HG02973 (cell line): ENCODE data around the gene MACROD1.

Source experiments
- ATAC-seq: cut with Tn5 transposase; IDR thresholded peaks from one replicate; pipeline ENCODE4 v1.9.1; 2021; ENCODE audit warnings: moderate library complexity; ENCODE audit not compliant: unreplicated experiment

MACROD1 gene

GRCh38 chr11:64094463-64095260 lies 71.3 kb downstream of the MACROD1 start:
- ATAC-seq: no peak

- no peak for ATAC-seq
Measured at GRCh38 chr11:64093233-64094039, 72.5 kb downstream of the MACROD1 start.

GRCh38 chr11:64092761-64093136 lies 73.2 kb downstream of the MACROD1 start:
- ATAC-seq: no peak

GRCh38 chr11:64092111-64092760 lies 73.7 kb downstream of the MACROD1 start:
- ATAC-seq: no peak

GRCh38 chr11:64090806-64091516 lies 75.0 kb downstream of the MACROD1 start:
- no peak for ATAC-seq

GRCh38 chr11:64089915-64090805 lies 75.8 kb downstream of the MACROD1 start:
- no peak for ATAC-seq

GRCh38 chr11:64089493-64089892 lies 76.4 kb downstream of the MACROD1 start:
- no peak for ATAC-seq

GRCh38 chr11:64089027-64089360 lies 76.9 kb downstream of the MACROD1 start:
- ATAC-seq: no peak

- ATAC-seq: no peak
Measured at GRCh38 chr11:64088162-64089026, 77.5 kb downstream of the MACROD1 start.

- ATAC-seq: no peak
Measured at GRCh38 chr11:64086258-64087123, 79.4 kb downstream of the MACROD1 start.

- no peak for ATAC-seq
Measured at GRCh38 chr11:64085906-64086257, 80.0 kb downstream of the MACROD1 start.

GRCh38 chr11:64084951-64085710 lies 80.8 kb downstream of the MACROD1 start:
- ATAC-seq: no peak

- ATAC-seq: no peak
Measured at GRCh38 chr11:64084146-64084950, 81.6 kb downstream of the MACROD1 start.

GRCh38 chr11:64083398-64084080 lies 82.4 kb downstream of the MACROD1 start:
- ATAC-seq: no peak

- ATAC-seq: no peak
Measured at GRCh38 chr11:64081745-64082442, 84.0 kb downstream of the MACROD1 start.

- no peak for ATAC-seq
Measured at GRCh38 chr11:64080390-64080789, 85.5 kb downstream of the MACROD1 start.
